K562 (cell line): Measurements from ENCODE around the gene RCHY1. TPM values are rescaled to one million over a fixed set of nuclear protein-coding genes. Genes with fewer than 3 reads are reported as not detected.

Experiments used
- BACH1 ChIP-seq: fragments of 200-800 bp; sonication (Bioruptor generic); IDR thresholded peaks from 2 replicates; pipeline ENCODE4 v1.6.1; 2016; ENCODE audit warnings: missing genetic modification characterization, missing compliant biosample characterization
- BHLHE40 ChIP-seq: IDR thresholded peaks from 2 replicates; pipeline ENCODE4 v1.6.1; 2011; ENCODE audit warnings: low read length, improper control_type of control experiment
- GABPB1 ChIP-seq: sonication (generic); formaldehyde crosslinking; IDR thresholded peaks from 2 replicates; pipeline ENCODE4 v1.8.0; 2022; ENCODE audit warnings: mild to moderate bottlenecking, missing genetic modification reagents
- GABPB2 ChIP-seq: fragments of 250-450 bp; sonication (Bioruptor Pico); conservative IDR thresholded peaks from 2 replicates; pipeline ENCODE4 v1.5.1; 2021; ENCODE audit warnings: mild to moderate bottlenecking
- JUND ChIP-seq, 2 experiments: IDR thresholded peaks; 2 replicates in 1 of 2; 3 replicates in 1 of 2; pipeline ENCODE4 v1.6.1; 2011; ENCODE audit warnings: borderline replicate concordance in 2 of 2, low read depth in 2 of 2, low read length in 2 of 2, improper control_type of control experiment in 1 of 2, missing biosample characterization in 1 of 2, missing genetic modification characterization in 1 of 2, missing genetic modification reagents in 1 of 2
- L3MBTL2 ChIP-seq: fragments of 450-650 bp; IDR thresholded peaks from 2 replicates; pipeline ENCODE4 v1.6.1; 2016; ENCODE audit warnings: mild to moderate bottlenecking, moderate library complexity
- MCM7 ChIP-seq, 2 experiments: fragments of 450-650 bp; IDR thresholded peaks; 2 replicates each; pipeline ENCODE4 v1.6.1; 2016 to 2018
- NELFE ChIP-seq: IDR thresholded peaks from 2 replicates; pipeline ENCODE4 v1.6.1; 2011; ENCODE audit warnings: mild to moderate bottlenecking; ENCODE audit not compliant: insufficient read depth, insufficient read length
- NFIX ChIP-seq: fragments of 250-450 bp; sonication (Bioruptor Pico); IDR thresholded peaks from 2 replicates; pipeline ENCODE4 v1.4.0; 2020; ENCODE audit warnings: low read depth, mild to moderate bottlenecking, moderate library complexity
- OTX1 ChIP-seq: fragments of 450-650 bp; formaldehyde crosslinking; IDR thresholded peaks from 2 replicates; pipeline ENCODE4 v1.4.0; 2022; ENCODE audit warnings: mild to moderate bottlenecking
- POLR2H ChIP-seq: IDR thresholded peaks from 2 replicates; pipeline ENCODE4 v1.6.1; 2016; ENCODE audit warnings: missing genetic modification characterization, low read depth, mild to moderate bottlenecking, control low read depth, missing compliant biosample characterization, moderate library complexity
- PURB ChIP-seq: sonication (generic); formaldehyde crosslinking; IDR thresholded peaks from 2 replicates; pipeline ENCODE4 v1.9.0; 2021; ENCODE audit warnings: low read depth, mild to moderate bottlenecking, missing genetic modification reagents
- TAF9B ChIP-seq: fragments of 450-650 bp; IDR thresholded peaks from 2 replicates; pipeline ENCODE4 v1.6.1; 2018; ENCODE audit warnings: mild to moderate bottlenecking; ENCODE audit not compliant: partially characterized antibody
- TEAD4 ChIP-seq, 2 experiments: sonication (generic) in 1 of 2; formaldehyde crosslinking in 1 of 2; IDR thresholded peaks; 2 replicates each; pipeline versions ENCODE4 v1.6.1 to v1.8.0; 2012 to 2022; ENCODE audit warnings: borderline replicate concordance in 1 of 2, inconsistent platforms in 1 of 2, low read length in 1 of 2, mild to moderate bottlenecking in 1 of 2, missing genetic modification reagents in 1 of 2
- ZBED1 ChIP-seq: IDR thresholded peaks from 2 replicates; pipeline ENCODE4 v1.6.1; 2014
- ZNF140 ChIP-seq: fragments of 250-450 bp; sonication (Bioruptor Pico); IDR thresholded peaks from 2 replicates; pipeline ENCODE4 v1.8.0; 2021; ENCODE audit warnings: moderate library complexity, mild to moderate bottlenecking, inconsistent platforms
- ZNF143 ChIP-seq: sonication (generic); formaldehyde crosslinking; IDR thresholded peaks from 2 replicates; pipeline ENCODE4 v1.9.0; 2022; ENCODE audit warnings: mild to moderate bottlenecking, missing genetic modification reagents
- ZNF174 ChIP-seq: fragments of 250-450 bp; sonication (Bioruptor Pico); IDR thresholded peaks from 2 replicates; pipeline ENCODE4 v1.4.0; 2020; ENCODE audit warnings: mild to moderate bottlenecking
- ZNF561 ChIP-seq: fragments of 450-650 bp; formaldehyde crosslinking; conservative IDR thresholded peaks from 2 replicates; pipeline ENCODE4 v1.4.0; 2020; ENCODE audit warnings: mild to moderate bottlenecking, moderate library complexity
- ZNF583 ChIP-seq: fragments of 250-450 bp; sonication (Bioruptor Pico); IDR thresholded peaks from 2 replicates; pipeline ENCODE4 v1.4.0; 2020
- polyA plus RNA-seq, 8 experiments: library from polyadenylated mRNA; depleted of rRNA in 4 of 8; stranded (reverse) in 5 of 8; unstranded in 3 of 8; fragments of >200 nt; fragmentation: Nextera tagmentation in 2 of 8; fragmentation: Illumina TruSeq in 1 of 8; extraction: Ambion mirVana in 2 of 8; extraction: Trizol in 1 of 8; gene quantifications; 2 replicates each; pipeline versions ENCODE4 v1.2.1 to v1.2.3, GENCODE V29; 2011 to 2014; ENCODE audit warnings: inconsistent platforms in 1 of 8, missing spikeins in 1 of 8
- total RNA-seq, 7 experiments: library from RNA; depleted of rRNA in 6 of 7; stranded (reverse); fragments of >200 nt in 6 of 7; fragmentation: Illumina TruSeq in 2 of 7; extraction: Trizol in 2 of 7; gene quantifications; 2 replicates each; pipeline versions ENCODE4 v1.2.1 to v1.2.3, GENCODE V29; 2011 to 2021; ENCODE audit warnings: low replicate concordance in 1 of 7
- TF ChIP-seq, protein P1 (sequence below): fragments of 250-450 bp; sonication (Bioruptor Pico); IDR thresholded peaks from 2 replicates; pipeline ENCODE4 v1.4.0; 2020; ENCODE audit warnings: mild to moderate bottlenecking, moderate library complexity, borderline replicate concordance
- TF ChIP-seq, protein P2 (sequence below): IDR thresholded peaks from 2 replicates; pipeline ENCODE4 v1.6.1; 2012; ENCODE audit warnings: low read depth, low read length, improper control_type of control experiment, borderline replicate concordance
- TF ChIP-seq, protein P3 (sequence below): fragments of 250-450 bp; sonication (Bioruptor Pico); IDR thresholded peaks from 2 replicates; pipeline ENCODE4 v1.5.0; 2020; ENCODE audit warnings: mild to moderate bottlenecking

RCHY1 gene
- total and polyA plus RNA-seq, 9 of the 15 experiments (the other 6 are each of a cell fraction or from before 2014, with no cell fraction given), result 27.3 to 85.1 (median 45.9) TPM

DNA sequence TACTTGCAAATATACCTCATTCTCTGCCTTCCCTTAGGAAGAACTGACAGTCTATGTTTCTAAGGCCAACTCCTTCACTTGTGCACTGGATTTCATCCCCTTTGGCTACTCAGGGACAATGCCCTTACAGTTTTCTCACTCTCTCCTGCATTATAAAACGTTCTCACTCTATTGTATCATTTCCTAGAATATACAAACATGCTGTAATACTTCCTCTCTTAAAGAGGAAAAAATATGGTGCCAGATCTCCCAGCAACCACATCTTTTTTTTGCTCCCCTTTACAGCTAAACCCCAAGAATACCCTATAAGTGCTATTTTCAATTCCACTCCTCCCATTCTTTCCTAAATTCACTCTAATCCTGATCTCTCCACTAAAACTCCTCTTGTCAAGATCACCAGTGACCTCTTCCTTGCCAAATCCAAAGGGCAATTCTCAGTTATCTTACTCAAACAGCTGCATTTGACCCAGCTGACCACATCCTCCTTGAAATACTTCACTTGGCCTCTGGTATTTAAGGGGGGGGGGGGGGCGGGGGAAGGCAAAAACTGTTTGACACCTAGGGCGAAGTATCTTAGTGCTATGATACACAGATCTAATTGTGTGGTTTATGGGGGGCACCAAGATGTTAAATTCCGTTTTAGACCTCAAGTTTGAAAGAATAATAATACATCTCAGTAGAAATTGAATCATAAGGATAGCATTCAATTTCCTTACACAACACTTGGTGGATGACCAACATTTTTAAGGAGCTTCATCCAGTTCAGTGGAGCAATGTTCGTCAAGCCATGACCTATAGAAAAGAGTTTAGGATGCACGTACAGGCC lies 1.6 kb downstream of the RCHY1 start (continued):
- TF ChIP-seq TEAD4 (IDR thresholded peaks at IDR 0.05; ENCODE audit: low read length) (peak; percentile 94), TEAD4 (CRISPR knock-in tag; IDR thresholded peaks at IDR 0.05; ENCODE audit: borderline replicate concordance) (no peak), PURB (CRISPR knock-in tag) (no peak), ZNF561 (CRISPR knock-in tag) (no peak), TAF9B (peak; percentile 79), MCM7 (IDR thresholded peaks at IDR 0.05) (no peak), GABPB2 (no peak), OTX1 (peak; percentile 66; the same call in 1 of the 2 replicates), ZNF143 (no peak), NELFE (no peak), NFIX (CRISPR knock-in tag) (no peak), L3MBTL2 (peak; percentile 21; the same call in 1 of the 2 replicates), GABPB1 (CRISPR knock-in tag) (peak; percentile 61; the same call in 1 of the 2 replicates), BHLHE40 (peak; percentile 6; the same call in 1 of the 2 replicates), POLR2H (tag) (no peak; the same call in 1 of the 2 replicates), ZNF174 (CRISPR knock-in tag) (no peak), ZBED1 (no peak), JUND (IDR thresholded peaks at IDR 0.05; ENCODE audit: borderline replicate concordance, low read depth, low read length) (peak; percentile 57; the same call in 1 of the 2 replicates), JUND (tag; IDR thresholded peaks at IDR 0.05; ENCODE audit: borderline replicate concordance, low read depth, low read length) (peak; percentile 29; the same call in 1 of the 3 replicates), BACH1 (tag) (no peak), ZNF140 (CRISPR knock-in tag) (no peak), ZNF583 (no peak)
- TF ChIP-seq, protein P1, sequence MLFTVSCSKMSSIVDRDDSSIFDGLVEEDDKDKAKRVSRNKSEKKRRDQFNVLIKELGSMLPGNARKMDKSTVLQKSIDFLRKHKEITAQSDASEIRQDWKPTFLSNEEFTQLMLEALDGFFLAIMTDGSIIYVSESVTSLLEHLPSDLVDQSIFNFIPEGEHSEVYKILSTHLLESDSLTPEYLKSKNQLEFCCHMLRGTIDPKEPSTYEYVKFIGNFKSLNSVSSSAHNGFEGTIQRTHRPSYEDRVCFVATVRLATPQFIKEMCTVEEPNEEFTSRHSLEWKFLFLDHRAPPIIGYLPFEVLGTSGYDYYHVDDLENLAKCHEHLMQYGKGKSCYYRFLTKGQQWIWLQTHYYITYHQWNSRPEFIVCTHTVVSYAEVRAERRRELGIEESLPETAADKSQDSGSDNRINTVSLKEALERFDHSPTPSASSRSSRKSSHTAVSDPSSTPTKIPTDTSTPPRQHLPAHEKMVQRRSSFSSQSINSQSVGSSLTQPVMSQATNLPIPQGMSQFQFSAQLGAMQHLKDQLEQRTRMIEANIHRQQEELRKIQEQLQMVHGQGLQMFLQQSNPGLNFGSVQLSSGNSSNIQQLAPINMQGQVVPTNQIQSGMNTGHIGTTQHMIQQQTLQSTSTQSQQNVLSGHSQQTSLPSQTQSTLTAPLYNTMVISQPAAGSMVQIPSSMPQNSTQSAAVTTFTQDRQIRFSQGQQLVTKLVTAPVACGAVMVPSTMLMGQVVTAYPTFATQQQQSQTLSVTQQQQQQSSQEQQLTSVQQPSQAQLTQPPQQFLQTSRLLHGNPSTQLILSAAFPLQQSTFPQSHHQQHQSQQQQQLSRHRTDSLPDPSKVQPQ (CRISPR knock-in tag), result no peak
- TF ChIP-seq, protein P2, sequence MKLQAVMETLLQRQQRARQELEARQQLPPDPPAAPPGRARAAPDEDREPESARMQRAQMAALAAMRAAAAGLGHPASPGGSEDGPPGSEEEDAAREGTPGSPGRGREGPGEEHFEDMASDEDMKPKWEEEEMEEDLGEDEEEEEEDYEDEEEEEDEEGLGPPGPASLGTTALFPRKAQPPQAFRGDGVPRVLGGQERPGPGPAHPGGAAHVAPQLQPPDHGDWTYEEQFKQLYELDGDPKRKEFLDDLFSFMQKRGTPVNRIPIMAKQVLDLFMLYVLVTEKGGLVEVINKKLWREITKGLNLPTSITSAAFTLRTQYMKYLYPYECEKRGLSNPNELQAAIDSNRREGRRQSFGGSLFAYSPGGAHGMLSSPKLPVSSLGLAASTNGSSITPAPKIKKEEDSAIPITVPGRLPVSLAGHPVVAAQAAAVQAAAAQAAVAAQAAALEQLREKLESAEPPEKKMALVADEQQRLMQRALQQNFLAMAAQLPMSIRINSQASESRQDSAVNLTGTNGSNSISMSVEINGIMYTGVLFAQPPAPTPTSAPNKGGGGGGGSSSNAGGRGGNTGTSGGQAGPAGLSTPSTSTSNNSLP, result 0 out of 2 replicates have a peak, but pooled peaks have one; percentile 42
- TF ChIP-seq, protein P3, sequence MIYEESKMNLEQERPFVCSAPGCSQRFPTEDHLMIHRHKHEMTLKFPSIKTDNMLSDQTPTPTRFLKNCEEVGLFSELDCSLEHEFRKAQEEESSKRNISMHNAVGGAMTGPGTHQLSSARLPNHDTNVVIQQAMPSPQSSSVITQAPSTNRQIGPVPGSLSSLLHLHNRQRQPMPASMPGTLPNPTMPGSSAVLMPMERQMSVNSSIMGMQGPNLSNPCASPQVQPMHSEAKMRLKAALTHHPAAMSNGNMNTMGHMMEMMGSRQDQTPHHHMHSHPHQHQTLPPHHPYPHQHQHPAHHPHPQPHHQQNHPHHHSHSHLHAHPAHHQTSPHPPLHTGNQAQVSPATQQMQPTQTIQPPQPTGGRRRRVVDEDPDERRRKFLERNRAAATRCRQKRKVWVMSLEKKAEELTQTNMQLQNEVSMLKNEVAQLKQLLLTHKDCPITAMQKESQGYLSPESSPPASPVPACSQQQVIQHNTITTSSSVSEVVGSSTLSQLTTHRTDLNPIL (CRISPR knock-in tag), result no peak
